ENCODE results near the gene LARP6.

The LARP6 gene

GRCh38 chr15:70793694-70794093 is 60.3 kb downstream of the LARP6 start:
- no peak for DNase-seq

GRCh38 chr15:70792171-70792573 is 61.8 kb downstream of the LARP6 start:
- no peak for DNase-seq

GRCh38 chr15:70791259-70791658 is 62.7 kb downstream of the LARP6 start:
- no peak for DNase-seq

GRCh38 chr15:70789213-70789612 is 64.7 kb downstream of the LARP6 start:
- DNase-seq, result no peak

- DNase-seq, result no peak
Observed at GRCh38 chr15:70788114-70789049, 65.6 kb downstream of the LARP6 start.

- no peak for DNase-seq
Observed at GRCh38 chr15:70786996-70787395, 67.0 kb downstream of the LARP6 start.

- DNase-seq, result no peak
Observed at GRCh38 chr15:70783610-70784022, 70.3 kb downstream of the LARP6 start.

GRCh38 chr15:70783041-70783440 is 70.9 kb downstream of the LARP6 start:
- no peak for DNase-seq

GRCh38 chr15:70781236-70781635 is 72.7 kb downstream of the LARP6 start:
- no peak for DNase-seq
